Epidermal melanocyte (primary cell): Measurements from ENCODE around the gene NPPA.
"Not testable (repeated sequence)": the region's sequence is repeated elsewhere in the genome, so short reads cannot be mapped to it uniquely, and the experiment has no call there.

ENCODE experiments used
- DNase-seq: peaks from one replicate; pipeline ENCODE4 v3.0.0; 2011; ENCODE audit warnings: low spot score; ENCODE audit not compliant: insufficient read length

The NPPA gene

GRCh38 chr1:11847667-11848372, at the start of gene NPPA:
TSS of gene NPPA (minus strand) at chr1:11847783. CDS start at chr1:11847684, 99 bp downstream.
- DNase-seq, result no peak

GRCh38 chr1:11894501-11894900, 46.9 kb upstream of the NPPA start:
- not testable (repeated sequence) for DNase-seq

GRCh38 chr1:11893907-11894251, 46.3 kb upstream of the NPPA start:
- peak; percentile 81 for DNase-seq

GRCh38 chr1:11891433-11892186, 44.0 kb upstream of the NPPA start:
- no peak for DNase-seq

GRCh38 chr1:11888877-11889208, 41.3 kb upstream of the NPPA start:
- DNase-seq, result no peak

- DNase-seq, result no peak
These were observed 40.8 kb upstream of the NPPA start for GRCh38 chr1:11888206-11888876.

GRCh38 chr1:11887666-11888007, 40.1 kb upstream of the NPPA start:
- DNase-seq, result no peak

- no peak for DNase-seq
These were observed 39.5 kb upstream of the NPPA start for GRCh38 chr1:11886986-11887665.

GRCh38 chr1:11885916-11886315, 38.3 kb upstream of the NPPA start:
- no peak for DNase-seq

GRCh38 chr1:11882814-11883538, 35.4 kb upstream of the NPPA start:
- no peak for DNase-seq

GRCh38 chr1:11881749-11882441, 34.3 kb upstream of the NPPA start:
- no peak for DNase-seq

- peak; percentile 77 for DNase-seq
These were observed 33.5 kb upstream of the NPPA start for GRCh38 chr1:11880911-11881748.

GRCh38 chr1:11880181-11880575, 32.6 kb upstream of the NPPA start:
- no peak for DNase-seq

- no peak for DNase-seq
These were observed 32.0 kb upstream of the NPPA start for GRCh38 chr1:11879311-11880180.

- DNase-seq, result no peak
These were observed 31.3 kb upstream of the NPPA start for GRCh38 chr1:11878891-11879190.

- DNase-seq, result no peak
These were observed 30.7 kb upstream of the NPPA start for GRCh38 chr1:11878081-11878890.

GRCh38 chr1:11877074-11877473, 29.5 kb upstream of the NPPA start:
- no peak for DNase-seq

- DNase-seq, result no peak
These were observed 27.5 kb upstream of the NPPA start for GRCh38 chr1:11875094-11875493.
